Measurements from ENCODE around the gene LY86. TPM values are rescaled to one million over a fixed set of nuclear protein-coding genes. Genes with fewer than 3 reads are reported as not detected.

LY86 gene
- polyA plus RNA-seq, 1 of the 3 experiments (the other 2 are of a cell fraction) = not detected

DNA sequence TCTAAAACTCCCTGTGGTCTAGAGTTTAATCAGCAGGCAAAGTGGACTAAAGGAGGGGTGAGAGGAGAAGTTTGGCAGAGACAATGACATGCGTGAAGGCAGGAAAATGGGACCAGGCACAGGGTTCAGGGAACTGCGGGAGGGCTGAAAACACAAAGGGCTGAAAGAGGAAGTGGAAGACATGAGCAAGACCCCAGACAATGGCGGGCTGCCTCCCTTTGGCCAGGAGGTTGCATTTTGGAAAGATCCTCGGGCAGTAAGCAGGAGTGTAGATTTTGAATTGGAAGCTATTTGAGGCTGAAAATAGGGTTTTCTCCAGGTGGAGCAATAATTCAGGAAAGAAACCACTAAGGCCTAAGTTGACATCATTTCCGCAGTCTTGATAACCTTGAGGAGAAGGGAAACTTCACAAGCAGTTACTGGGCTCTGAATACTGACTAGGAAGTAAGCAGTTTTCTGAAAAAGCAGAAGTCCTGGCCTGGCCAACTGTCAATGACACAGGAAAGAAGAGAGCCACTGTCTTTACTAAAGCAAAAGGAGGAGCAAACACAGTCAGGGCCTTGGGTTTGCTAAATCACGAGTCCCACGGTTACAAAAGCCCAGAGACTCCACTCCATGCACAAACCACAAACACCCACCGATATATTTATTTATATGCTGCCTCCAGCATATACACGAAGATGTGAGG, 3.4 kb downstream of the LY86 start (continued):
- TF ChIP-seq CHD2 (IDR thresholded peaks at IDR 0.05; ENCODE audit: low read length, partially characterized antibody) (no peak), EP300 (IDR thresholded peaks at IDR 0.05; ENCODE audit: borderline replicate concordance in 1 of 2, low read depth in 1 of 2, low read length in 1 of 2) (no peak), YY1 (IDR thresholded peaks at IDR 0.05; ENCODE audit: low read depth) (no peak), RXRA (IDR thresholded peaks at IDR 0.05; ENCODE audit: borderline replicate concordance, low read depth) (no peak), NRF1 (IDR thresholded peaks at IDR 0.05; ENCODE audit: low read depth, low read length) (no peak), NFIC (IDR thresholded peaks at IDR 0.05; ENCODE audit: borderline replicate concordance) (no peak), MXI1 (IDR thresholded peaks at IDR 0.05; ENCODE audit: low read depth, low read length) (no peak)

DNA sequence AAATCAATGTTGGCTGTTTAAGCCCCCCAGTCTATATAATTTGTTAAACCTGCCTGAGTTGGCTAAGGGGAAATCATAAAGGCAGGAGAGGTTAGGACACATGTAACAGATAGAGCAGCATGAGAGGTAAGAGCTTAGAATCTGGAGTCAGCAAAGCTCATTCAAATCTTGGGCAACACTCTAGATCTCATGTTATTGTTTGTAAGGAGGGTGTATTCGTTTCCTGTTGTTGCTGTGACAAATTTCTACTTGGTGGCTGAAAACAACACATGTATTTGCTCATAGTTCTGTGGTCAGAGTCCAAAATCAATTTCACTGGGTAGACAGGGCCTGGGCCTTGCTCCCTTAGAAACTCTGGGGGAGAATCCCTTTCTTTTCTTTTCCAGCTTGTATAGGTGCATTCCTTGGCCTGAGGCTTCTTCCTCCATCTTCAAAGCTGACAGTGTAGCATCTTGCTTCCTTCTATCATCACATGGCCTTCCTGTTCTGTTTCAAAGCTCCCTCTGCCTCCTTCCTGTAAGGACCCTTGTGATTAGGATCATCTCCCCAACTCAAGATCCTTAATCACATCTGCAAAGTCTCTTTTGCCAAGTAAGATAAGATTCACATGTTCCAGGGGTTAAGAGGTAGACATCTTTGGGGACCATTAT, 4.4 kb downstream of the LY86 start:
- Histone ChIP-seq H3K9ac (no peak overlapping the region), H3F3A (replicated peaks; ENCODE audit: insufficient read depth) (no peaks in the 10 kb centered on the region), H3K27me3 (ENCODE audit: insufficient read depth) (no peaks in the 10 kb centered on the region), H3K36me3 (replicated peaks in 1 of 2; ENCODE audit: control insufficient read depth in 1 of 2, insufficient read depth in 2 of 2, low read length in 1 of 2) (no peaks in the 10 kb centered on the region), H2AFZ (ENCODE audit: low read depth) (no peak overlapping the region), H4K20me1 (ENCODE audit: insufficient read depth) (no peaks in the 10 kb centered on the region), H3K9me3 (no peaks in the 10 kb centered on the region), H3K4me2 (no peak overlapping the region), H3K4me3 (ENCODE audit: low read depth in 2 of 2, low read length in 1 of 2) (no peak overlapping the region), H3K4me1 (ENCODE audit: control insufficient read depth in 1 of 2, insufficient read depth in 2 of 2, low read depth in 1 of 2, low read length in 1 of 2) (no peaks in the 10 kb centered on the region), H3K9me2 (no peaks in the 10 kb centered on the region), H3K27ac (ENCODE audit: low read depth in 2 of 2, low read length in 1 of 2) (no peak overlapping the region), H3K79me2 (ENCODE audit: insufficient read depth) (no peaks in the 10 kb centered on the region)
- ChIA-PET CTCF (no interaction called here), POLR2A (no interaction called here)
- 0% methylated on average over 1 of the region's 1 CpG for WGBS (ENCODE audit: low lambda C conversion rate)
- no peak for DNase-seq
- no peak for TF ChIP-seq ELF1 (IDR thresholded peaks at IDR 0.05)
- no peak for TF ChIP-seq GATA2 (CRISPR knock-in tag; IDR thresholded peaks at IDR 0.05)
- TF ChIP-seq TEAD4 (IDR thresholded peaks at IDR 0.05; ENCODE audit: borderline replicate concordance, insufficient read depth) = no peak
- no peak for TF ChIP-seq YY1 (IDR thresholded peaks at IDR 0.05; ENCODE audit: low read depth)
- TF ChIP-seq RXRA (IDR thresholded peaks at IDR 0.05; ENCODE audit: borderline replicate concordance, low read depth) = no peak
- TF ChIP-seq SMC3 (IDR thresholded peaks at IDR 0.05; ENCODE audit: low read depth, low read length) = no peak
- TF ChIP-seq, protein P1, sequence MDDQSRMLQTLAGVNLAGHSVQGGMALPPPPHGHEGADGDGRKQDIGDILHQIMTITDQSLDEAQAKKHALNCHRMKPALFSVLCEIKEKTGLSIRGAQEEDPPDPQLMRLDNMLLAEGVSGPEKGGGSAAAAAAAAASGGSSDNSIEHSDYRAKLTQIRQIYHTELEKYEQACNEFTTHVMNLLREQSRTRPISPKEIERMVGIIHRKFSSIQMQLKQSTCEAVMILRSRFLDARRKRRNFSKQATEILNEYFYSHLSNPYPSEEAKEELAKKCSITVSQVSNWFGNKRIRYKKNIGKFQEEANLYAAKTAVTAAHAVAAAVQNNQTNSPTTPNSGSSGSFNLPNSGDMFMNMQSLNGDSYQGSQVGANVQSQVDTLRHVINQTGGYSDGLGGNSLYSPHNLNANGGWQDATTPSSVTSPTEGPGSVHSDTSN (IDR thresholded peaks at IDR 0.05) = no peak
- no peak for TF ChIP-seq GABPA (IDR thresholded peaks at IDR 0.05; ENCODE audit: low read depth)
- TF ChIP-seq POLR2AphosphoS5 (IDR thresholded peaks at IDR 0.05; ENCODE audit: low read depth, low read length) = no peak
- no peak for TF ChIP-seq TCF12 (IDR thresholded peaks at IDR 0.05)
- TF ChIP-seq, protein P2, sequence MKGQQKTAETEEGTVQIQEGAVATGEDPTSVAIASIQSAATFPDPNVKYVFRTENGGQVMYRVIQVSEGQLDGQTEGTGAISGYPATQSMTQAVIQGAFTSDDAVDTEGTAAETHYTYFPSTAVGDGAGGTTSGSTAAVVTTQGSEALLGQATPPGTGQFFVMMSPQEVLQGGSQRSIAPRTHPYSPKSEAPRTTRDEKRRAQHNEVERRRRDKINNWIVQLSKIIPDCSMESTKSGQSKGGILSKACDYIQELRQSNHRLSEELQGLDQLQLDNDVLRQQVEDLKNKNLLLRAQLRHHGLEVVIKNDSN (IDR thresholded peaks at IDR 0.05; ENCODE audit: borderline replicate concordance, low read depth) = no peak
- TF ChIP-seq, protein P3, sequence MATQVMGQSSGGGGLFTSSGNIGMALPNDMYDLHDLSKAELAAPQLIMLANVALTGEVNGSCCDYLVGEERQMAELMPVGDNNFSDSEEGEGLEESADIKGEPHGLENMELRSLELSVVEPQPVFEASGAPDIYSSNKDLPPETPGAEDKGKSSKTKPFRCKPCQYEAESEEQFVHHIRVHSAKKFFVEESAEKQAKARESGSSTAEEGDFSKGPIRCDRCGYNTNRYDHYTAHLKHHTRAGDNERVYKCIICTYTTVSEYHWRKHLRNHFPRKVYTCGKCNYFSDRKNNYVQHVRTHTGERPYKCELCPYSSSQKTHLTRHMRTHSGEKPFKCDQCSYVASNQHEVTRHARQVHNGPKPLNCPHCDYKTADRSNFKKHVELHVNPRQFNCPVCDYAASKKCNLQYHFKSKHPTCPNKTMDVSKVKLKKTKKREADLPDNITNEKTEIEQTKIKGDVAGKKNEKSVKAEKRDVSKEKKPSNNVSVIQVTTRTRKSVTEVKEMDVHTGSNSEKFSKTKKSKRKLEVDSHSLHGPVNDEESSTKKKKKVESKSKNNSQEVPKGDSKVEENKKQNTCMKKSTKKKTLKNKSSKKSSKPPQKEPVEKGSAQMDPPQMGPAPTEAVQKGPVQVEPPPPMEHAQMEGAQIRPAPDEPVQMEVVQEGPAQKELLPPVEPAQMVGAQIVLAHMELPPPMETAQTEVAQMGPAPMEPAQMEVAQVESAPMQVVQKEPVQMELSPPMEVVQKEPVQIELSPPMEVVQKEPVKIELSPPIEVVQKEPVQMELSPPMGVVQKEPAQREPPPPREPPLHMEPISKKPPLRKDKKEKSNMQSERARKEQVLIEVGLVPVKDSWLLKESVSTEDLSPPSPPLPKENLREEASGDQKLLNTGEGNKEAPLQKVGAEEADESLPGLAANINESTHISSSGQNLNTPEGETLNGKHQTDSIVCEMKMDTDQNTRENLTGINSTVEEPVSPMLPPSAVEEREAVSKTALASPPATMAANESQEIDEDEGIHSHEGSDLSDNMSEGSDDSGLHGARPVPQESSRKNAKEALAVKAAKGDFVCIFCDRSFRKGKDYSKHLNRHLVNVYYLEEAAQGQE (IDR thresholded peaks at IDR 0.05; ENCODE audit: low read depth, low read length) = no peak
- TF ChIP-seq RFX5 (IDR thresholded peaks at IDR 0.05; ENCODE audit: low read length) = no peak
- TF ChIP-seq, protein P4, sequence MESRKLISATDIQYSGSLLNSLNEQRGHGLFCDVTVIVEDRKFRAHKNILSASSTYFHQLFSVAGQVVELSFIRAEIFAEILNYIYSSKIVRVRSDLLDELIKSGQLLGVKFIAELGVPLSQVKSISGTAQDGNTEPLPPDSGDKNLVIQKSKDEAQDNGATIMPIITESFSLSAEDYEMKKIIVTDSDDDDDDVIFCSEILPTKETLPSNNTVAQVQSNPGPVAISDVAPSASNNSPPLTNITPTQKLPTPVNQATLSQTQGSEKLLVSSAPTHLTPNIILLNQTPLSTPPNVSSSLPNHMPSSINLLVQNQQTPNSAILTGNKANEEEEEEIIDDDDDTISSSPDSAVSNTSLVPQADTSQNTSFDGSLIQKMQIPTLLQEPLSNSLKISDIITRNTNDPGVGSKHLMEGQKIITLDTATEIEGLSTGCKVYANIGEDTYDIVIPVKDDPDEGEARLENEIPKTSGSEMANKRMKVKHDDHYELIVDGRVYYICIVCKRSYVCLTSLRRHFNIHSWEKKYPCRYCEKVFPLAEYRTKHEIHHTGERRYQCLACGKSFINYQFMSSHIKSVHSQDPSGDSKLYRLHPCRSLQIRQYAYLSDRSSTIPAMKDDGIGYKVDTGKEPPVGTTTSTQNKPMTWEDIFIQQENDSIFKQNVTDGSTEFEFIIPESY (IDR thresholded peaks at IDR 0.05; ENCODE audit: borderline replicate concordance, low read depth) = no peak
- TF ChIP-seq, protein P5, sequence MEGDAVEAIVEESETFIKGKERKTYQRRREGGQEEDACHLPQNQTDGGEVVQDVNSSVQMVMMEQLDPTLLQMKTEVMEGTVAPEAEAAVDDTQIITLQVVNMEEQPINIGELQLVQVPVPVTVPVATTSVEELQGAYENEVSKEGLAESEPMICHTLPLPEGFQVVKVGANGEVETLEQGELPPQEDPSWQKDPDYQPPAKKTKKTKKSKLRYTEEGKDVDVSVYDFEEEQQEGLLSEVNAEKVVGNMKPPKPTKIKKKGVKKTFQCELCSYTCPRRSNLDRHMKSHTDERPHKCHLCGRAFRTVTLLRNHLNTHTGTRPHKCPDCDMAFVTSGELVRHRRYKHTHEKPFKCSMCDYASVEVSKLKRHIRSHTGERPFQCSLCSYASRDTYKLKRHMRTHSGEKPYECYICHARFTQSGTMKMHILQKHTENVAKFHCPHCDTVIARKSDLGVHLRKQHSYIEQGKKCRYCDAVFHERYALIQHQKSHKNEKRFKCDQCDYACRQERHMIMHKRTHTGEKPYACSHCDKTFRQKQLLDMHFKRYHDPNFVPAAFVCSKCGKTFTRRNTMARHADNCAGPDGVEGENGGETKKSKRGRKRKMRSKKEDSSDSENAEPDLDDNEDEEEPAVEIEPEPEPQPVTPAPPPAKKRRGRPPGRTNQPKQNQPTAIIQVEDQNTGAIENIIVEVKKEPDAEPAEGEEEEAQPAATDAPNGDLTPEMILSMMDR (IDR thresholded peaks at IDR 0.05) = no peak
